ENCODE measurements around the gene PARD3.

Gene PARD3

GRCh38 chr10:34348917-34349485 is 466.1 kb downstream of the PARD3 start:
- ATAC-seq (ENCODE audit: low read depth): no peak

DNA sequence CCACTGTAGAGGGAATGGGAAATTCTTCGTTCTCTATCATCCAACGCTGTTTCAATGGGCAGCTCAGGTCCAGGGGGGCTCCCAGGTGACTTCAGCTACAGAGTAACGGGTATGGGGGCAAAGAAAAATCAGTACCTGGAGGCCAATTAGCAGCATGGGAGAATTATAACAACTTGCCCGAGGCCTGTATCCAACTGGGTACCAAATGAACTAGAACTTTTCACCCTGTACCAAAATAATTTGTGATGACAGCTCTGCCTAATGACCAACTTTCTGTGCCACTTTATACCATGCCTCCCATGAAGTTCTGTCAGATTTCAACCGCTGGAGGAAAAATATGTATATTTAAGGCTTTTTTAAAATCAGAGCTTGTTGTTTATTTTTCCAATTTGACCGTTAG is 467.1 kb downstream of the PARD3 start:
- TF ChIP-seq, protein P1, sequence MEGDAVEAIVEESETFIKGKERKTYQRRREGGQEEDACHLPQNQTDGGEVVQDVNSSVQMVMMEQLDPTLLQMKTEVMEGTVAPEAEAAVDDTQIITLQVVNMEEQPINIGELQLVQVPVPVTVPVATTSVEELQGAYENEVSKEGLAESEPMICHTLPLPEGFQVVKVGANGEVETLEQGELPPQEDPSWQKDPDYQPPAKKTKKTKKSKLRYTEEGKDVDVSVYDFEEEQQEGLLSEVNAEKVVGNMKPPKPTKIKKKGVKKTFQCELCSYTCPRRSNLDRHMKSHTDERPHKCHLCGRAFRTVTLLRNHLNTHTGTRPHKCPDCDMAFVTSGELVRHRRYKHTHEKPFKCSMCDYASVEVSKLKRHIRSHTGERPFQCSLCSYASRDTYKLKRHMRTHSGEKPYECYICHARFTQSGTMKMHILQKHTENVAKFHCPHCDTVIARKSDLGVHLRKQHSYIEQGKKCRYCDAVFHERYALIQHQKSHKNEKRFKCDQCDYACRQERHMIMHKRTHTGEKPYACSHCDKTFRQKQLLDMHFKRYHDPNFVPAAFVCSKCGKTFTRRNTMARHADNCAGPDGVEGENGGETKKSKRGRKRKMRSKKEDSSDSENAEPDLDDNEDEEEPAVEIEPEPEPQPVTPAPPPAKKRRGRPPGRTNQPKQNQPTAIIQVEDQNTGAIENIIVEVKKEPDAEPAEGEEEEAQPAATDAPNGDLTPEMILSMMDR (IDR thresholded peaks at IDR 0.05; ENCODE audit: poor library complexity, severe bottlenecking): no peak
- Histone ChIP-seq H3K27ac (ENCODE audit: poor library complexity, severe bottlenecking) (no peak overlapping the region), H3K9me3 (ENCODE audit: severe bottlenecking) (peaks cover 4% of the 10 kb centered on the region), H3K36me3 (ENCODE audit: low read depth) (peaks cover 14% of the 10 kb centered on the region; the same call in 1 of the 2 replicates), H3K4me1 (ENCODE audit: insufficient read depth, poor library complexity, severe bottlenecking) (peaks cover 10% of the 10 kb centered on the region), H3K27me3 (ENCODE audit: insufficient read depth, poor library complexity, severe bottlenecking) (no peaks in the 10 kb centered on the region), H3K4me3 (ENCODE audit: severe bottlenecking) (no peak overlapping the region)
- ATAC-seq (ENCODE audit: low read depth) (no peak), DNase-seq (ENCODE audit: low spot score) (no peak)

More at GRCh38 chr10:34348917-34349485, 466.1 kb downstream of the PARD3 start:
- H3K27me3 ChIP-seq (ENCODE audit: insufficient read depth, poor library complexity, severe bottlenecking): no peaks in the 10 kb centered on the region
- H3K4me1 ChIP-seq (ENCODE audit: insufficient read depth, poor library complexity, severe bottlenecking): peaks cover 4% of the 10 kb centered on the region
- peaks cover 12% of the 10 kb centered on the region; the same call in 1 of the 2 replicates for H3K36me3 ChIP-seq (ENCODE audit: low read depth)
- TF ChIP-seq, protein P1 (IDR thresholded peaks at IDR 0.05; ENCODE audit: poor library complexity, severe bottlenecking): no peak
- no peak overlapping the region for H3K27ac ChIP-seq (ENCODE audit: poor library complexity, severe bottlenecking)
- peaks cover 4% of the 10 kb centered on the region for H3K9me3 ChIP-seq (ENCODE audit: severe bottlenecking)
- DNase-seq (ENCODE audit: low spot score): no peak
- H3K4me3 ChIP-seq (ENCODE audit: severe bottlenecking): no peak overlapping the region

- peaks cover 4% of the 10 kb centered on the region for H3K9me3 ChIP-seq (ENCODE audit: severe bottlenecking)
- H3K4me1 ChIP-seq (ENCODE audit: insufficient read depth, poor library complexity, severe bottlenecking): peaks cover 10% of the 10 kb centered on the region
- no peak for DNase-seq (ENCODE audit: low spot score)
- no peak overlapping the region for H3K4me3 ChIP-seq (ENCODE audit: severe bottlenecking)
- no peak for ATAC-seq (ENCODE audit: low read depth)
- TF ChIP-seq, protein P1 (IDR thresholded peaks at IDR 0.05; ENCODE audit: poor library complexity, severe bottlenecking): no peak
- peaks cover 17% of the 10 kb centered on the region; the same call in 1 of the 2 replicates for H3K36me3 ChIP-seq (ENCODE audit: low read depth)
- no peaks in the 10 kb centered on the region for H3K27me3 ChIP-seq (ENCODE audit: insufficient read depth, poor library complexity, severe bottlenecking)
- no peak overlapping the region for H3K27ac ChIP-seq (ENCODE audit: poor library complexity, severe bottlenecking)
Observed at GRCh38 chr10:34347131-34347530, 468.0 kb downstream of the PARD3 start.

- ATAC-seq (ENCODE audit: low read depth) (no peak), DNase-seq (ENCODE audit: low spot score) (no peak)
- Histone ChIP-seq H3K27me3 (ENCODE audit: insufficient read depth, poor library complexity, severe bottlenecking) (no peaks in the 10 kb centered on the region), H3K4me1 (ENCODE audit: insufficient read depth, poor library complexity, severe bottlenecking) (peaks cover 10% of the 10 kb centered on the region), H3K36me3 (ENCODE audit: low read depth) (peaks cover 17% of the 10 kb centered on the region), H3K27ac (ENCODE audit: poor library complexity, severe bottlenecking) (no peak overlapping the region), H3K9me3 (ENCODE audit: severe bottlenecking) (peaks cover 4% of the 10 kb centered on the region), H3K4me3 (ENCODE audit: severe bottlenecking) (no peak overlapping the region)
- TF ChIP-seq, protein P1 (IDR thresholded peaks at IDR 0.05; ENCODE audit: poor library complexity, severe bottlenecking): no peak
Observed at GRCh38 chr10:34346516-34347100, 468.5 kb downstream of the PARD3 start.

- ATAC-seq (ENCODE audit: low read depth) (no peak), DNase-seq (ENCODE audit: low spot score) (no peak)
- H3K9me3 ChIP-seq (ENCODE audit: severe bottlenecking): peaks cover 4% of the 10 kb centered on the region
- H3K27me3 ChIP-seq (ENCODE audit: insufficient read depth, poor library complexity, severe bottlenecking): no peaks in the 10 kb centered on the region
- TF ChIP-seq, protein P1 (IDR thresholded peaks at IDR 0.05; ENCODE audit: poor library complexity, severe bottlenecking): no peak
- H3K36me3 ChIP-seq (ENCODE audit: low read depth): peaks cover 22% of the 10 kb centered on the region
- peaks cover 10% of the 10 kb centered on the region for H3K4me1 ChIP-seq (ENCODE audit: insufficient read depth, poor library complexity, severe bottlenecking)
- no peak overlapping the region for H3K27ac ChIP-seq (ENCODE audit: poor library complexity, severe bottlenecking)
- no peak overlapping the region for H3K4me3 ChIP-seq (ENCODE audit: severe bottlenecking)
Observed at GRCh38 chr10:34345383-34345782, 469.7 kb downstream of the PARD3 start.
